IPS-11a (cell line): ENCODE measurements around the gene A1BG.

ENCODE experiments used
- H3K4me3 ChIP-seq: one replicate; pipeline ENCODE4 v1.5.1; 2013; ENCODE audit warnings: low read depth, low read length, control low read depth

The A1BG gene

DNA sequence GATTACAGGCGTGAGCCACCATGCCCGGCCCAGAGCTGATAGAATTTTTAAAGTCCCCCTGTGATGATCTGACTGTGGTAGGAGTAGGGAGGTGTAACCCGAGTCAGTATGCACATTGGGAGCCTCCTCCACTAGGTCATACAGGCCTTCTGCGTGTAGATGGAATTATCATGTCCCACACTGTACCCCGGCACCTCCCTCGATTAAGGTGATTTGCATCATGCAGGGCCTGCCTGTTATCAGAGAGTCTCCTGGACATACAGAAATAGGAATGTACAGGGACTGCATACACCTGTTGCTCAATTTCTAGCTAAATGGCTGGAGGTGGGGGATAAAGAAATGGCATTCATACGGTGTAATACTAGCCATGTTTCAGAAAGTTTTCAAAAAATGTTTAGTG lies 49.0 kb downstream of the A1BG start:
- H3K4me3 ChIP-seq: no peak overlapping the region

DNA sequence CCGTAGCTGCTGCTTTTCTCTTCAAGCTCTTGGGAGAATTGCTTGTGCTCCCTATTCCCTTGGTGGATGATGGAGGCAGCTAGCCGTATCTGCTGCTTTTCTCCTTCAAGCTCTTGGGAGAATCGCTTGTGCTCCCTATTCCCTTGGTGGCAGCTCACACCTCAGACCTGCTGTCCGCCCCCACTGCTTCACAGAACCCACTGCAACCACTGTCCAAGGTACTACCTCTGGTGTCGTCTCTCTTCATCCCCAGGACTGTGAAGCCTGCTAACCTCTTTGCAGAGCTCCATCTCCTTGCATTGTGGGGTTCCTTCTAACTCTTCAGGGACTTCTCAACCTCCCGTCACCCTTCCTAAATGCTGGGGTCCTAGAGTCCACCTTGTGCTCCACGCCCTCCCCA lies 52.7 kb downstream of the A1BG start:
- H3K4me3 ChIP-seq: no peak overlapping the region

DNA sequence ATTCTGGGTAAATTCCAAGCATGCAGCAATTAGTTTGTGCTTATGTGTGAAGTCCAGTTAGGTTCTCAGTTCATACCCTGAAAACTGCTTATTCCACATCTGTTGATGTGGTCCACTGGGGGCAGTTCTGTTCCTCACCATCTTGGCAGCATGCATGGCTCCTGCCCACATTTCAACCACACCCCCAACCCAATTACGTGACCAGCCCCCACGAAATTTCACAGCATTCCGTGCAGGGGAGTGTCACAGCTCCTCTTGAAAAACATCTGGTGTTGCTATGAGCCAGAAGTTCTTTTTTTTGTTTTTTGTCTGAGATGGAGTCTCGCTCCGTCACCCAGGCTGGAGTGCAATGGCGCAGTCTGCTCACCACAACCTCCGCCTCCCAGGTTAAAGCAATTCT lies 57.2 kb downstream of the A1BG start:
- H3K4me3 ChIP-seq: no peak overlapping the region
